Measurements from ENCODE around the gene MET. TPM values are rescaled to one million over a fixed set of nuclear protein-coding genes. Genes with fewer than 3 reads are reported as not detected.
A peak's percentile ranks its signal among the peaks of the same experiment; 100 is the strongest.

MET gene
- polyA plus RNA-seq, 2 of the 4 experiments (the other 2 are of a cell fraction): 72.3 to 165 TPM

- Histone ChIP-seq H3K4me2 (peak overlapping the region; percentile 6; the same call in 1 of the 3 replicates), H3K9me3 (no peaks in the 10 kb centered on the region), H3K4me3 (no peak overlapping the region), H3K27ac (no peak overlapping the region), H3K4me1 (peaks cover 58% of the 10 kb centered on the region)
- FAIRE-seq: no peak
- TF ChIP-seq POLR2AphosphoS2 (conservative IDR thresholded peaks at IDR 0.05; ENCODE audit: low read length): no peak
- no peak for TF ChIP-seq E2F6 (IDR thresholded peaks at IDR 0.05; ENCODE audit: borderline replicate concordance, low read depth)
- no peak for TF ChIP-seq ZSCAN20 (CRISPR knock-in tag; IDR thresholded peaks at IDR 0.05)
- TF ChIP-seq ZNF302 (CRISPR knock-in tag; IDR thresholded peaks at IDR 0.05): no peak
- no peak for TF ChIP-seq HES2 (IDR thresholded peaks at IDR 0.05)
- TF ChIP-seq MAFK (IDR thresholded peaks at IDR 0.05; ENCODE audit: partially characterized antibody): no peak
- TF ChIP-seq NR3C1 (IDR thresholded peaks at IDR 0.05): no peak
- no peak for TF ChIP-seq JUNB (IDR thresholded peaks at IDR 0.05)
- ChIA-PET CTCF (interaction anchor here (1.3 to 1.7 kb wide), 2 partner anchors 12 to 14 kb away, joined by 3 read pairs; no protein-coding TSS in a partner anchor), POLR2A (no interaction called here)
- no peak for ATAC-seq
- no peak for DNase-seq (ENCODE audit: low read depth in 1 of 2, low spot score in 1 of 2)
- 60% methylated on average over 2 of the region's 2 CpGs for WGBS (ENCODE audit: missing lambda C conversion rate)
Observed at GRCh38 chr7:116797612-116798011, 125.6 kb downstream of the MET start.

- no peak for DNase-seq (ENCODE audit: low read depth in 1 of 2, low spot score in 1 of 2)
- 87% methylated on average over 3 of the region's 3 CpGs for WGBS (ENCODE audit: missing lambda C conversion rate)
- H3K4me1 ChIP-seq: peaks cover 64% of the 10 kb centered on the region
Observed at GRCh38 chr7:116798232-116798631, 126.2 kb downstream of the MET start.

GRCh38 chr7:116799916-116800315 lies 127.9 kb downstream of the MET start:
- no peak for DNase-seq (ENCODE audit: low read depth in 1 of 2, low spot score in 1 of 2)
- ChIA-PET CTCF (interaction anchor here (1.0 kb wide), 1 partner anchor 128 kb away, joined by 3 read pairs; the partner anchor contains the start of gene MET), POLR2A (no interaction called here)
- Histone ChIP-seq H3K27ac (peak overlapping the region; percentile 80 to 88), H3K9me3 (no peaks in the 10 kb centered on the region), H3K4me1 (peaks cover 71% of the 10 kb centered on the region), H3K4me3 (no peak overlapping the region), H3K4me2 (peak overlapping the region; percentile 85; the same call in 2 of the 3 replicates)
- no peak for TF ChIP-seq HMGXB4 (CRISPR knock-in tag; IDR thresholded peaks at IDR 0.05; ENCODE audit: borderline replicate concordance)
- TF ChIP-seq CEBPB (IDR thresholded peaks at IDR 0.05): peak in 1 of 2 experiments; percentile 31; a peak in 1 of 4 replicates
- no peak for ATAC-seq
- no peak for FAIRE-seq

More at GRCh38 chr7:116798232-116798631, 126.2 kb downstream of the MET start:
- ChIA-PET POLR2A (no interaction called here), CTCF (interaction anchor here (1.3 to 1.7 kb wide), 2 partner anchors 12 to 15 kb away, joined by 3 read pairs; no protein-coding TSS in a partner anchor)
- TF ChIP-seq ZC3H11A (IDR thresholded peaks at IDR 0.05) (no peak), NFE2L2 (conservative IDR thresholded peaks at IDR 0.05; ENCODE audit: low read length) (0 out of 2 replicates have a peak, but pooled peaks have one; percentile 31)
- Histone ChIP-seq H3K4me3 (no peak overlapping the region), H3K9me3 (no peaks in the 10 kb centered on the region), H3K4me2 (no peak overlapping the region; the same call in 2 of the 3 replicates), H3K27ac (no peak overlapping the region)
- FAIRE-seq (no peak), ATAC-seq (no peak)

GRCh38 chr7:116800594-116800993 lies 128.6 kb downstream of the MET start:
- DNase-seq (ENCODE audit: low read depth in 1 of 2, low spot score in 1 of 2) (no peak), FAIRE-seq (no peak), ATAC-seq (peak; percentile 15 to 41; a peak in 5 of 6 replicates)
- Histone ChIP-seq H3K4me1 (peaks cover 78% of the 10 kb centered on the region), H3K9me3 (no peaks in the 10 kb centered on the region), H3K27ac (peak overlapping the region; percentile 80 to 88), H3K4me3 (no peak overlapping the region), H3K4me2 (peak overlapping the region; percentile 85)
- ChIA-PET POLR2A (no interaction called here), CTCF (no interaction called here)
- TF ChIP-seq TP53 (CRISPR knock-in tag; IDR thresholded peaks at IDR 0.05) (no peak), NFE2L2 (conservative IDR thresholded peaks at IDR 0.05; ENCODE audit: low read length) (no peak), KDM5A (IDR thresholded peaks at IDR 0.05) (no peak), MAZ (IDR thresholded peaks at IDR 0.05; ENCODE audit: borderline replicate concordance, low read depth, low read length) (no peak), BHLHE40 (IDR thresholded peaks at IDR 0.05; ENCODE audit: low read depth, low read length) (no peak), ZC3H11A (IDR thresholded peaks at IDR 0.05) (no peak), BCL3 (IDR thresholded peaks at IDR 0.05) (no peak), NPAS2 (CRISPR knock-in tag; IDR thresholded peaks at IDR 0.05; ENCODE audit: borderline replicate concordance) (no peak), RCOR1 (IDR thresholded peaks at IDR 0.05; ENCODE audit: low read depth, low read length) (no peak), TFCP2L1 (CRISPR knock-in tag; IDR thresholded peaks at IDR 0.05) (no peak), CBX8 (IDR thresholded peaks at IDR 0.05) (no peak), JUN (IDR thresholded peaks at IDR 0.05) (no peak), SMC3 (IDR thresholded peaks at IDR 0.05) (no peak), ZNF302 (CRISPR knock-in tag; IDR thresholded peaks at IDR 0.05) (no peak), ESRRA (IDR thresholded peaks at IDR 0.05; ENCODE audit: borderline replicate concordance, low read length) (no peak)
- 70% methylated on average over 2 of the region's 2 CpGs for WGBS (ENCODE audit: missing lambda C conversion rate)

Data from A549 (cell line).